Spleen (tissue), 11 donors: ENCODE measurements around the gene CPOX. TPM values are rescaled to one million over a fixed set of nuclear protein-coding genes. Genes with fewer than 3 reads are reported as not detected.

Experiments
- DNase-seq: peaks from one replicate; pipeline ENCODE4 v3.0.0-alpha.2; 2020
- H3K27ac ChIP-seq, 8 donors: fragments of 200-600 bp; sonication (generic) in 7 of 8; 1 replicate in 4 of 8; 2 replicates in 4 of 8; pipeline versions ENCODE4 v1.5.0 to v1.8.0; 2016 to 2021; ENCODE audit warnings: inconsistent platforms in 4 of 8, mild to moderate bottlenecking in 4 of 8, moderate library complexity in 1 of 8
- H3K27me3 ChIP-seq, 7 donors: fragments of 200-600 bp; sonication (generic) in 6 of 7; replicated peaks in 1 of 7; 1 replicate in 4 of 7; 2 replicates in 3 of 7; pipeline versions ENCODE4 v1.5.0 to v1.8.0; 2016 to 2021; ENCODE audit warnings: inconsistent platforms in 3 of 7, mild to moderate bottlenecking in 1 of 7
- H3K36me3 ChIP-seq, 6 donors: fragments of 200-600 bp; sonication (generic) in 5 of 6; 1 replicate in 4 of 6; 2 replicates in 2 of 6; pipeline versions ENCODE4 v1.5.0 to v1.8.0; 2016 to 2021; ENCODE audit warnings: inconsistent platforms in 2 of 6
- H3K4me1 ChIP-seq, 6 donors: fragments of 200-600 bp; sonication (generic) in 5 of 6; 1 replicate in 3 of 6; 2 replicates in 3 of 6; pipeline versions ENCODE4 v1.5.0 to v1.8.0; 2016 to 2021; ENCODE audit warnings: inconsistent platforms in 3 of 6
- H3K4me3 ChIP-seq, 8 donors: fragments of 200-600 bp; sonication (generic) in 7 of 8; 1 replicate in 4 of 8; 2 replicates in 4 of 8; pipeline versions ENCODE4 v1.5.0 to v1.8.0; 2016 to 2021; ENCODE audit warnings: inconsistent platforms in 4 of 8, mild to moderate bottlenecking in 4 of 8, moderate library complexity in 2 of 8
- H3K9me3 ChIP-seq, 8 donors: fragments of 200-600 bp; sonication (generic) in 7 of 8; 1 replicate in 4 of 8; 2 replicates in 4 of 8; pipeline versions ENCODE4 v1.5.0 to v1.8.0; 2016 to 2021; ENCODE audit warnings: inconsistent platforms in 4 of 8
- CTCF ChIP-seq, 11 experiments: fragments of 200-600 bp in 7 of 11; fragments of 450-650 bp in 4 of 11; sonication (generic) in 4 of 11; IDR thresholded peaks in 8 of 11; conservative IDR thresholded peaks in 3 of 11; 1 replicate in 7 of 11; 2 replicates in 4 of 11; pipeline versions ENCODE4 v1.4.0 to v1.8.0; 2016 to 2021; ENCODE audit warnings: antibody characterized with exemption in 11 of 11, inconsistent platforms in 4 of 11, mild to moderate bottlenecking in 1 of 11
- POLR2A ChIP-seq, 3 donors: fragments of 450-650 bp; IDR thresholded peaks; one replicate each; pipeline ENCODE4 v1.5.1; 2017; ENCODE audit warnings: antibody characterized with exemption in 3 of 3, mild to moderate bottlenecking in 1 of 3
- POLR2AphosphoS5 ChIP-seq, 3 donors: sonication (generic); formaldehyde crosslinking; IDR thresholded peaks; one replicate each; pipeline ENCODE4 v1.5.1; 2017; ENCODE audit warnings: antibody characterized with exemption in 3 of 3
- WGBS, 5 donors: extraction: QIAGEN DNeasy Blood & Tissue Kit in 3 of 5; methylation state at CpG; one replicate each; pipeline versions ENCODE4 v1.1.5 to v1.1.7; 2013 to 2018; 5-methylcytosine and 5-hydroxymethylcytosine counted together
- intact Hi-C: fragments of 100-400 bp; cut with DNase I; formaldehyde crosslinking; loops from one replicate; pipeline ENCODE4 v1.15.0; 2023; ENCODE audit warnings: low total_unique reads
- polyA plus RNA-seq, 3 donors: library from polyadenylated mRNA; stranded (reverse); fragments of 200-250 nt; gene quantifications; one replicate each; pipeline ENCODE4 v1.2.1, GENCODE V29; 2013
- total RNA-seq, 7 donors: library from RNA; depleted of rRNA in 3 of 7; stranded (reverse); fragments of >200 nt in 3 of 7; fragmentation: NEBNext Ultra II Directional in 4 of 7; extraction: Animal tissue kit (Norgen Biotek cat#: 25700) in 4 of 7; gene quantifications; one replicate each; pipeline versions ENCODE4 v1.1.0 to v1.2.1, GENCODE V29; 2016 to 2021
- donor health status: healthy with polysubstance abuse.
- donor health status: DM: no; HTN: no; CAD: no; lungs with moderate emphysema.
- donor health status: DM: no; HTN: no; CAD: no.
- donor health status: Bipolar disorder and iron deficiency.
- donor health status: healthy.
- donor health status: DM: no; HTN: no; CAD: no.
- donor health status: DM: yes; HTN: yes; CAD: no.

The CPOX gene
- total and polyA plus RNA-seq, 10 donors, result 9.8 to 26.0 (median 16.6) TPM

GRCh38 chr3:98596087-98596486 is 2.7 kb upstream of the CPOX start:
- Histone ChIP-seq H3K4me1 (peaks cover 10 to 38% (median 24%) of the 10 kb centered on the region in 6 donors), H3K36me3 (peaks cover 0 to under 1% (median 0%) of the 10 kb centered on the region in 6 donors), H3K9me3 (no peaks in the 10 kb centered on the region), H3K27me3 (no peaks in the 10 kb centered on the region), H3K27ac (no peak overlapping the region), H3K4me3 (no peak overlapping the region)
- DNase-seq, result no peak
- TF ChIP-seq CTCF (IDR thresholded peaks at IDR 0.05 in 8 of 11, conservative IDR thresholded peaks at IDR 0.05 in 3 of 11) (no peak), POLR2A (IDR thresholded peaks at IDR 0.05) (no peak), POLR2AphosphoS5 (IDR thresholded peaks at IDR 0.05) (no peak)
- intact Hi-C loops, result loop anchor here (2.0 kb wide), 1 partner anchor 217 kb away; no protein-coding TSS in a partner anchor

GRCh38 chr3:98594628-98595324 is 1.4 kb upstream of the CPOX start:
- no peaks in the 10 kb centered on the region for H3K9me3 ChIP-seq
- no peaks in the 10 kb centered on the region for H3K27me3 ChIP-seq
- WGBS, 5 donors, result 76 to 89% (median 83%) methylated on average over 5 of the region's 5 CpGs
- no peak overlapping the region for H3K4me3 ChIP-seq
- intact Hi-C loops, result no loop called here
- H3K36me3 ChIP-seq, result peaks cover 0 to 14% (median 8%) of the 10 kb centered on the region in 6 donors
- no peak for DNase-seq
- no peak for TF ChIP-seq CTCF (IDR thresholded peaks at IDR 0.05 in 8 of 11, conservative IDR thresholded peaks at IDR 0.05 in 3 of 11)
- no peak for TF ChIP-seq POLR2AphosphoS5 (IDR thresholded peaks at IDR 0.05)
- no peak for TF ChIP-seq POLR2A (IDR thresholded peaks at IDR 0.05)
- H3K27ac ChIP-seq, result no peak overlapping the region
- H3K4me1 ChIP-seq, result peaks cover 10 to 42% (median 24%) of the 10 kb centered on the region in 6 donors

- no peak for TF ChIP-seq POLR2A (IDR thresholded peaks at IDR 0.05)
- H3K27me3 ChIP-seq, result no peaks in the 10 kb centered on the region
- no peaks in the 10 kb centered on the region for H3K9me3 ChIP-seq
- DNase-seq, result no peak
- peak overlapping the region in 4 of 8 donors; percentile 75 to 89 (median 85) for H3K27ac ChIP-seq
- peak overlapping the region; percentile 61 to 97 (median 88) for H3K4me3 ChIP-seq
- H3K4me1 ChIP-seq, result peaks cover 10 to 54% (median 24%) of the 10 kb centered on the region in 6 donors
- WGBS, 5 donors, result 28 to 46% (median 39%) methylated on average over 11 of the region's 11 CpGs
- intact Hi-C loops, result no loop called here
- H3K36me3 ChIP-seq, result peaks cover 0 to 37% (median 17%) of the 10 kb centered on the region in 6 donors
Measured at GRCh38 chr3:98592345-98592935, 971 bp downstream of the CPOX start.

GRCh38 chr3:98589331-98590036 is 3.9 kb downstream of the CPOX start:
- no peaks in the 10 kb centered on the region for H3K27me3 ChIP-seq

More at GRCh38 chr3:98589331-98590036, 3.9 kb downstream of the CPOX start:
- H3K36me3 ChIP-seq, result peaks cover 0 to 67% (median 24%) of the 10 kb centered on the region in 6 donors
- H3K27ac ChIP-seq, result no peak overlapping the region
- intact Hi-C loops, result no loop called here
- no peak for DNase-seq
- H3K4me3 ChIP-seq, result no peak overlapping the region
- H3K9me3 ChIP-seq, result no peaks in the 10 kb centered on the region
- 69 to 92% (median 75%) methylated on average over 2 of the region's 2 CpGs for WGBS, 5 donors
- H3K4me1 ChIP-seq, result peaks cover 10 to 51% (median 21%) of the 10 kb centered on the region in 6 donors
- TF ChIP-seq POLR2AphosphoS5 (IDR thresholded peaks at IDR 0.05) (no peak), CTCF (IDR thresholded peaks at IDR 0.05 in 8 of 11, conservative IDR thresholded peaks at IDR 0.05 in 3 of 11) (no peak), POLR2A (IDR thresholded peaks at IDR 0.05) (no peak)
